Posterior vena cava (tissue), 2 donors: ENCODE data around the gene AGBL1. TPM values are rescaled to one million over a fixed set of nuclear protein-coding genes. Genes with fewer than 3 reads are reported as not detected.

Experiments
- DNase-seq: peaks from one replicate; pipeline ENCODE4 v3.0.0-alpha.2; 2020; ENCODE audit warnings: low spot score
- intact Hi-C, 2 donors: fragments of 100-400 bp; cut with DNase I; formaldehyde crosslinking; loops; one replicate each; pipeline versions ENCODE4 v1.14.1 to v1.14.2; 2022 to 2023
- total RNA-seq, 2 donors: library from RNA; stranded (reverse); fragmentation: NEBNext Ultra II Directional; extraction: Animal tissue kit (Norgen Biotek cat#: 25700); gene quantifications; one replicate each; pipeline ENCODE4 v1.2.1, GENCODE V29; 2021
- donor health status: DM: yes; HTN: yes; CAD: no.
- donor health status: DM: yes; HTN: yes; CAD: no.

The AGBL1 gene
- total RNA-seq, 2 donors from 2014 or later: not detected

- intact Hi-C loops: no loop called here
- DNase-seq: no peak
These were observed 717.5 kb downstream of the AGBL1 start for GRCh38 chr15:86797135-86797534.

- intact Hi-C loops: no loop called here
- DNase-seq: no peak
These were observed 719.6 kb downstream of the AGBL1 start for GRCh38 chr15:86799226-86799625.

DNA sequence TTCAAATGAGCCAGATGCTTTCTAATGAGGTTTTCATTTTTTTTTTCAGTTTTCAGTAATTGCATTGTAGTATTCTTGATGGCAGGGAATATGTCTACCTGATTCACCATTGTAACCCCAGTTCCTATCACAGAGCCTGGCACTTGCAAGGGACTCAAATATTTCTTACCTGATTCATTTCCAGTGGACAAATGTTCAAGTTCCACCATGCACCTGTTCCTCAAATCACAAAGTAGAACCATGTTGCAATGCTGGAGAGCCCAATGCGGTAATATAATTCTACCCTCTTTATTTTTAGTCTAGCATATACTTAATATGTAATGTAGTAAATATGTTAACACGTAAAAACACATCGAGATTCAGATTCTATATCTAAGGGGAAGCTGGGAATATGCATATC is 722.6 kb downstream of the AGBL1 start:
- DNase-seq: no peak
- intact Hi-C loops: loop anchor here in 1 of 2 donors (5.0 kb wide), 1 partner anchor 175 kb away; no protein-coding TSS in a partner anchor

- intact Hi-C loops: loop anchor here in 1 of 2 donors (5.0 kb wide), 1 partner anchor 173 kb away; no protein-coding TSS in a partner anchor
- DNase-seq: no peak
These were observed 724.7 kb downstream of the AGBL1 start for GRCh38 chr15:86804406-86804805.

DNA sequence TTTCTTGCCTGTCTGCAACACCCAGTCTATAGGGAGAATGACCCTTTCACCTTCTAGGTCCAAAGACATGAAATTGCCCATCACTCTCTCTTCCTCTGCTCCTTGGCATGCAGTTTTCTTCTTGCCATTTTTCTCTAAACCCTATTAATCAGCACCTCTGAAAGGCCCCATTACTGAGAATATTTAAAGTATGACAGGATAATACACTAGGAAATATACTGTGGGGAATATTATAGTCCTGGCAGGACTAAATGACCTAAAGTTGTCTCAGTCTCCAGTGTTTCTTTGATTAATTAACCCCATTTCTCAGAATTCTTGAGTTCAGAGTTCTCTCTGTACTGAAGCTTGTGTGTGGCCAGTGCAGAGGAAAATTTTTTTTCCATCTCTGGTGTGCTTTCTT is 730.7 kb downstream of the AGBL1 start:
- DNase-seq: no peak
- intact Hi-C loops: no loop called here

DNA sequence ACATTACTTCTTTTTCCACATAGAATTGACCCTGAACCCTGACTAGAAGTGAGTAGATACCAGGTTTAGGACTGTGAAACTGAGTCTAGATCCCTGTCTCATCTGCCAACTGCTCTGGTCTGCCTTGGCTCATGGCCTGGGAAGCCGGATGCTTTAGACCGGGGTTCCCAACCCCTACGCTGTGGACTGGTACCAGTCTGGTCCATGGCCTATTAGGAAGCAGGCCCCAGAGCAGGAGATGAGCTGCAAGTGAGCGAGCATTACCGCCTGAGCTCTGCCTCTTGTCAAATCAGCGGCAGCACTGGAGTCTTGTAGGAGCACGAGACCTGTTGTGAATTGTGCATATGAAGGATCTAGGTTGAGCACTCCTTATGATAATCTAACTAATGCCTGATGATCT is 734.2 kb downstream of the AGBL1 start:
- peak; percentile 50 for DNase-seq
- intact Hi-C loops: no loop called here

- intact Hi-C loops: loop anchor here in 1 of 2 donors (2.0 kb wide), 1 partner anchor 56 kb away; no protein-coding TSS in a partner anchor
- no peak for DNase-seq
These were observed 749.6 kb downstream of the AGBL1 start for GRCh38 chr15:86829245-86829644.

- intact Hi-C loops: no loop called here
- no peak for DNase-seq
These were observed 750.6 kb downstream of the AGBL1 start for GRCh38 chr15:86830304-86830703.

DNA sequence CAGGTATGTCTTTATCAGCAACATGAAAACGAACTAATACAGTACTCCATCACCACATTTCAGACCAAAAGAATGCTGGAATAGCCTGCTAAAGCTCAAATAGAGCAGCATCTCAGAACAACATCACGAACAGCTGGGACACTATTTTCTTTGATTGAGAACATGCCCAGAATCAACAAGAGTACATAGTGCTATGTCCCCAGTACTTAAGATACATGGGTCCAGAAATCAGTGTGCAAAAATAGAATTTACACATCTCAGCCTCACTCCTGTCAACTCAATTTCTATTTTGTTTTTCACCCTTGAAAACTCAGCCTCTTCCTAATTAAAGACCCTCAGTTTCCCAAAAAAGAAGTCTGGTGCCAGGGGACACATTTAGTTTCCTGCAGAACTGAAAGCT is 753.9 kb downstream of the AGBL1 start:
- intact Hi-C loops: no loop called here
- DNase-seq: no peak

DNA sequence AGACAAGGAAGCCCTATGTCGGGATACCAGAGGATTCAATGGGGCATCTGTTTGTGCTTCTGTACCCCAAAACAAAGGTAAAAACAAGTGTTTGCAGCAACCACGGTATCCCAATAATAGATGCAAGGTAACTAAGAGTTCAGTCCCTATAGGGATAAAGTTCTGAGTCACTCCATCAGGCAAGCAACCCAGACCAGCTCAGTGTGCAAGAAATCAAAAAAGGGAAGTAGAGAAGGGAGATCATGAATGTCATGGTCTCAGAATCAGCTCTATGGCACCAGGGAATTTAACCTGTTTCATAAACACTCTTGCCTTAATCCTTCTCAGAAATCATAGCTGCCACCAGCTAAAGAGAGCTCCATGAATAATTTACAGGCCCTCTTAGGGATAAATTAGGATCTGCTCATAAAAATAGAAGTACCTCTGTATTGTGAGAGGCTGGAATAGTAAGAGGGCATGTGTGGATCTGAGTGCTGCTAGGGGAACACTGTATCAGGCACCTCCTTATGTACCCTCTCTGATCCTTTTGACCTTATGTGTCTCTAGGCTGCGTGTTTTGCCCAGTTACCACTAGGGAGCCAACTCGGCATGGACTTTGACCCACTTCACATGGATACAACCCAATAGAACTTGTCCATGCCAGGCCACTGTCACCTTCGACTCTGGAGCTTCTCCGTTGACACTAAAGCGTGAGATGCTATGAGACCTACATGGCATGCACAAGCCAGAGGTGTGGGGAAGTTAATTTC is 754.6 kb downstream of the AGBL1 start:
- DNase-seq: no peak
- intact Hi-C loops: no loop called here

GRCh38 chr15:86837294-86838061 is 757.8 kb downstream of the AGBL1 start:
- intact Hi-C loops: no loop called here
- no peak for DNase-seq

DNA sequence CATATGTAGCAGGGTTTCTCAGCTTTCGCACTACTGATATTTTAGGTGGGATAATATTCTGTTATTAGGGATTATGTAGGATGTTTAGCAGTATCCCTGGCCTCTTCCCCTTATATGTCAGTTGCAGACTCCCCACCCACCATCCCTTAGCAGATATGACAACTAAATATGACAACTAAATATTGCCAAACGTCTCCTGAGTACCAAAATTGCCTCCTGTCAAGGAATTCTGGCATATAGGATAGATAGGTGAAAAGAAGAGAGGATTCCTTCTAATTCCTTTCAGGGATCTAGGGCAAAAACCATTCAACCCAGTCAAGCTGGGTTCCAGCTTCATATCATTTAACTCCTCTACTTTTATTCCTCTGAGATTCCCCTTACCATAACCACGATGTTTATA is 759.8 kb downstream of the AGBL1 start:
- no peak for DNase-seq
- intact Hi-C loops: no loop called here

- DNase-seq: no peak
- intact Hi-C loops: no loop called here
These were observed 761.3 kb downstream of the AGBL1 start for GRCh38 chr15:86840996-86841395.

DNA sequence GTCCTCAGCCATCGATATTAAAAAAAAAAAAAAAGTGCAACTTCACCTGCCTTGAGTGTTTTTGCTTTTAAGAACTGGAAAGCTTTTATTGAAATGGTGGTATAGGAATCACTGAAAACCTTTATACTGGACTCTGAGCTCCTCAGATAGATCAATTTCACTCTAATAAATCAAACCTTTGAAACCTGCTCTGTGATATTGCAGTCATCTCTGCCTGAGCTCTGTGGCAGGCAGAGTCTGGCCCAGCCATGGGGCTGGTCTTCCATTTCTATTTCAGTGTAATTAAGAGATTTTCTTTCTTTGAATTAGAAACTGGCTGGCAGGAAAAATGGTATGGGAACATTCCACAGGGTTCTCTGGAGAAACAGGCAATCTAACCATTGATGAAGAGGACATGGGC is 762.5 kb downstream of the AGBL1 start:
- no peak for DNase-seq
- intact Hi-C loops: no loop called here

DNA sequence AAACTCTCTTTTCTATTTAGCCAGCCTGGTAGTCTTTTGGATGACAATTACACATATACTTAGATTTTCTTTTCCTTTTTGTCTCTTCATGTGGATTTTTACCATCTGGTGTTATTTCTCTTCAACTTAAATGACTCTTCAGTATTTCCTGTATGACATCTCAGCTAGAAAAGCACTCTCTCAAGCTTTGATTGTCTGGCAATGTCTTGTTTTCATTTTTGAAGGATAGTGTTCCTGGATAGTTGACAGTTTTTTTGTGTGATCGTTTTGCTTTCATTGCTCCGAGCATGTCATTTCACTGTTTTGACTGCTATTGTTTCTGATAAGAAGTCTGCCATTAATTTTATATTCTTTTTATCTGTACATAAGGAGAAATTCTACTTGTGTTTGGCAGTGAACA is 766.4 kb downstream of the AGBL1 start:
- no peak for DNase-seq
- intact Hi-C loops: no loop called here

- intact Hi-C loops: no loop called here
- no peak for DNase-seq
These were observed 769.5 kb downstream of the AGBL1 start for GRCh38 chr15:86849136-86849535.

DNA sequence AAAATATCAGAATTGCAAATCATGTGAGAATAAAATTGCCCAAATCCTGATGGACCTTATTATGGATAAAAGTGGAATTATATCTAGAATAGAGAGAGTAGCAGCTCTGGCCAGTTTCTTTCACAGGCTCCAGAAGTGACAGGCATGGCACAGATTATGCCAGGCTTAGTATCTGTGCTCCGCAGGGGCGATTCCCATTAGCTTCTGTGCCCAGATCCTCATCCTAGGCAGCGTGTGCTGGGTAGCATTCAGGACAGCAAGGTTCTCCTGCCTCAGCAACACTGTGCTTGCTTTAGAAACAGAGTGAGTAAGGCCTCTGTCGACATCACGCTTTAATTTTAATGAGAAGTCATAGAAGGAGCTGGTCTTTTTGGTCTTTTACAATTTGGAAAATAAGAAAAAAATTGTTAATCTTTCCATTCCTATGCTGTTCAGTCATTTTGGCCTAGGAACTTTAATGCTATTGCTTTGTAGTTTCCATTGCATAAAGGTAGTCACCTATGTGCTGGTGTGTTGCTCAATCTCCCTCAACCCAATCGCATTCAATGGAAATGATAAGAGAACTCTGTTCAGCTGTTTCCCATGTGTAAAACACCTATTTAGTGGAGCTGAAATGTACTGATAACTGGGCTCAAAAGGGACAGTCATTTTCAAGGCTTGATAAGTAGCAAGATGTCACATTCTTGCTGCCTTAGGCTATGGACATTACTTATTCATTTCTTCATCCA is 770.1 kb downstream of the AGBL1 start:
- DNase-seq: no peak
- intact Hi-C loops: no loop called here

DNA sequence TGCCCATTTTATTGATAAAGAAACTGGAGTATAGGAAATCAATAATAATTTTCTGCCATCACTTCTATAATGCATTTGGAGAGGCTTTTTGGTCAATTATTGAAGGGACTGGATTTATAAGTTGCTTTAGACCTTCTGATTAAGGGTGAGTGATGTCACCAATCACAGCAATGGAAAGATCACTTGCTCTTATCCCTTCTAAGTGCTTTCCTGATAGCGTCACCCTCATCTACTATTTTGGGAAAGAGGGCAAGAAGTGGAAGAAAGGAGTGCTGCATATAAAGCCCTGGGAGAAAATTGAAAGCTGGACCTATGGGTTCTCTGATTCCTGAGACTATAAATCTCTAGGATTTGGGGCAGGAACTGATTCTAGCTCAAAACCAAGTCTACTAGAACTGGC is 771.3 kb downstream of the AGBL1 start:
- no peak for DNase-seq
- intact Hi-C loops: no loop called here

GRCh38 chr15:86852741-86853140 is 773.1 kb downstream of the AGBL1 start:
- no peak for DNase-seq
- intact Hi-C loops: no loop called here

- intact Hi-C loops: no loop called here
These were observed 774.5 kb downstream of the AGBL1 start for GRCh38 chr15:86854176-86854575.

More at GRCh38 chr15:86854176-86854575, 774.5 kb downstream of the AGBL1 start:
- DNase-seq: no peak
